WTC11 (cell line): Measurements from ENCODE around the gene PARS2. TPM values are rescaled to one million over a fixed set of nuclear protein-coding genes. Genes with fewer than 3 reads are reported as not detected.

Source experiments
- ATAC-seq: fragments of 200-7000 bp; cut with Tn5 transposase; 2 replicates; pipeline ENCODE4 v1.10.0; 2021; ENCODE audit warnings: mild to moderate bottlenecking, moderate library complexity
- CTCF ChIA-PET: fragments of 300-600 bp; sonication (Branson Sonifier 250); formaldehyde crosslinking; loops from one replicate; lab custom pipeline; 2021; ENCODE audit warnings: antibody characterized with exemption; lab: Charles Lee
- POLR2A ChIA-PET: fragments of 350-600 bp; sonication (Branson Sonifier 250); formaldehyde crosslinking; loops from one replicate; lab custom pipeline; 2021; ENCODE audit warnings: antibody characterized with exemption; lab: Charles Lee
- DNase-seq: peaks from one replicate; pipeline ENCODE4 v3.0.0; 2021; ENCODE audit warnings: low spot score
- H3K27ac Mint-ChIP-seq: 2 replicates; pipeline ENCODE4 v1.8.0; 2021; ENCODE audit warnings: mixed read lengths
- H3K27me3 Mint-ChIP-seq: 2 replicates; pipeline ENCODE4 v1.8.0; 2021; ENCODE audit warnings: low read depth, mild to moderate bottlenecking, moderate library complexity, mixed read lengths
- H3K36me3 Mint-ChIP-seq: 2 replicates; pipeline ENCODE4 v1.8.0; 2021; ENCODE audit warnings: mixed read lengths
- H3K4me1 Mint-ChIP-seq: 2 replicates; pipeline ENCODE4 v1.8.0; 2022; ENCODE audit warnings: mixed read lengths
- H3K4me3 Mint-ChIP-seq: 2 replicates; pipeline ENCODE4 v1.8.0; 2021; ENCODE audit warnings: mild to moderate bottlenecking, moderate library complexity, mixed read lengths
- H3K9me3 Mint-ChIP-seq: 2 replicates; pipeline ENCODE4 v1.8.0; 2021; ENCODE audit warnings: mixed read lengths
- ARID4B ChIP-seq: sonication (generic); formaldehyde crosslinking; IDR thresholded peaks from 2 replicates; pipeline ENCODE4 v1.8.0; 2023; ENCODE audit warnings: missing genetic modification reagents, mild to moderate bottlenecking, borderline replicate concordance
- ATF1 ChIP-seq: sonication (generic); formaldehyde crosslinking; IDR thresholded peaks from 2 replicates; pipeline ENCODE4 v1.8.1; 2023; ENCODE audit warnings: mild to moderate bottlenecking, moderate library complexity, missing genetic modification reagents
- CREB1 ChIP-seq: sonication (generic); formaldehyde crosslinking; IDR thresholded peaks from 2 replicates; pipeline ENCODE4 v1.8.0; 2023; ENCODE audit warnings: mild to moderate bottlenecking, missing genetic modification reagents
- FOXK1 ChIP-seq: sonication (generic); formaldehyde crosslinking; IDR thresholded peaks from 2 replicates; pipeline ENCODE4 v1.8.0; 2022; ENCODE audit warnings: mild to moderate bottlenecking, moderate library complexity, missing genetic modification reagents
- FOXP4 ChIP-seq: sonication (generic); formaldehyde crosslinking; IDR thresholded peaks from 2 replicates; pipeline ENCODE4 v1.8.0; 2022; ENCODE audit warnings: mild to moderate bottlenecking, missing genetic modification reagents
- JAZF1 ChIP-seq: fragments of 250-450 bp; sonication (Bioruptor Pico); IDR thresholded peaks from 2 replicates; pipeline ENCODE4 v1.9.0; 2021; ENCODE audit warnings: moderate library complexity, mild to moderate bottlenecking, inconsistent platforms
- RORB ChIP-seq: fragments of 250-450 bp; sonication (Bioruptor Pico); IDR thresholded peaks from 2 replicates; pipeline ENCODE4 v1.9.0; 2021; ENCODE audit warnings: mild to moderate bottlenecking
- SMAD4 ChIP-seq: sonication (generic); formaldehyde crosslinking; IDR thresholded peaks from 2 replicates; pipeline ENCODE4 v1.8.0; 2022; ENCODE audit warnings: mild to moderate bottlenecking, missing genetic modification reagents
- SP1 ChIP-seq: sonication (generic); formaldehyde crosslinking; conservative IDR thresholded peaks from 2 replicates; pipeline ENCODE4 v1.8.1; 2022; ENCODE audit warnings: missing genetic modification reagents
- ZBTB21 ChIP-seq: sonication (generic); formaldehyde crosslinking; IDR thresholded peaks from 2 replicates; pipeline ENCODE4 v1.8.1; 2023; ENCODE audit warnings: mild to moderate bottlenecking, missing genetic modification reagents, borderline replicate concordance
- ZNF219 ChIP-seq: sonication (generic); formaldehyde crosslinking; IDR thresholded peaks from 2 replicates; pipeline ENCODE4 v1.8.0; 2023; ENCODE audit warnings: missing genetic modification reagents, mild to moderate bottlenecking, borderline replicate concordance
- ZNF263 ChIP-seq: sonication (generic); formaldehyde crosslinking; IDR thresholded peaks from 2 replicates; pipeline ENCODE4 v1.8.1; 2022; ENCODE audit warnings: low read depth, mild to moderate bottlenecking, moderate library complexity, missing genetic modification reagents
- ZNF396 ChIP-seq: fragments of 250-450 bp; sonication (Bioruptor Pico); IDR thresholded peaks from 2 replicates; pipeline ENCODE4 v1.8.0; 2021; ENCODE audit warnings: mild to moderate bottlenecking, moderate library complexity, borderline replicate concordance
- ZSCAN18 ChIP-seq: fragments of 250-450 bp; sonication (Bioruptor Pico); IDR thresholded peaks from 2 replicates; pipeline ENCODE4 v2.1.2; 2022; ENCODE audit warnings: mild to moderate bottlenecking, moderate library complexity
- total RNA-seq: library from RNA; stranded (reverse); gene quantifications from 3 replicates; pipeline ENCODE4 v1.2.3, GENCODE V29; 2021
- TF ChIP-seq, protein P1 (sequence below): fragments of 250-450 bp; sonication (Bioruptor Pico); IDR thresholded peaks from 2 replicates; pipeline ENCODE4 v1.9.0; 2021; ENCODE audit warnings: mild to moderate bottlenecking

PARS2 gene
- total RNA-seq, 1 experiment from 2014 or later = 11.5 TPM

DNA sequence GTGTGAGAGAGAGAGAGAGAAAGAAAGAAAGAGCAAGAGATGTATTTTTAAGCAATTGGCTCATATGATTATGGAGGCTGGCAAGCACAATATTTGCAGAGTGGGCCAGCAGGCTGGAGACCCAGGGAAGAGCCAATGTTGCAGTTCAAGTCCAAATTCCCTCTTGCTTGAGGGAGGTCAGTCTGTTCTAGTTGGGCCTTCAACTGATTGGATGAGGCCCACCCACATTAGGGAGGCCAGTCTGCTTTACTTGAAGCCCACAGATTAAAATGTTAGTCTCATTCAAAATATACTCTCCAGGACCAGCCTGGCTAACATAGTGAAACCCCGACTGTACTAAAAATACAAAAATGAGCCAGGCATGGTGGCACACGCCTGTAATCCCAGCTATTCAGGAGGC, 8.6 kb upstream of the PARS2 start (continued):
- TF ChIP-seq FOXP4 (CRISPR knock-in tag) = no peak
- TF ChIP-seq RORB (CRISPR knock-in tag) = no peak
- TF ChIP-seq JAZF1 = no peak
- no peak for TF ChIP-seq ZBTB21 (CRISPR knock-in tag)

GRCh38 chr1:54768093-54768492, 3.8 kb upstream of the PARS2 start:
- ATAC-seq (no peak), DNase-seq (no peak)
- Mint-ChIP-seq H3K36me3 (no peaks in the 10 kb centered on the region), H3K27me3 (no peaks in the 10 kb centered on the region; the same call in 1 of the 2 replicates), H3K27ac (no peak overlapping the region), H3K4me1 (peaks cover 16% of the 10 kb centered on the region), H3K4me3 (no peak overlapping the region), H3K9me3 (no peaks in the 10 kb centered on the region; the same call in 1 of the 2 replicates)
- CTCF ChIA-PET = interaction anchor here (0.6 to 2.0 kb wide), 5 partner anchors 13 to 34 kb away, joined by 3 to 8 read pairs (median 4); no protein-coding TSS in a partner anchor
- TF ChIP-seq ZNF396 (CRISPR knock-in tag) (no peak), ZNF219 (CRISPR knock-in tag) (no peak), ZNF263 (CRISPR knock-in tag) (no peak), FOXK1 (no peak), ARID4B (CRISPR knock-in tag) (no peak), ZSCAN18 (CRISPR knock-in tag) (no peak), ZBTB21 (CRISPR knock-in tag) (no peak), ATF1 (no peak), SMAD4 (no peak)
- TF ChIP-seq, protein P1, sequence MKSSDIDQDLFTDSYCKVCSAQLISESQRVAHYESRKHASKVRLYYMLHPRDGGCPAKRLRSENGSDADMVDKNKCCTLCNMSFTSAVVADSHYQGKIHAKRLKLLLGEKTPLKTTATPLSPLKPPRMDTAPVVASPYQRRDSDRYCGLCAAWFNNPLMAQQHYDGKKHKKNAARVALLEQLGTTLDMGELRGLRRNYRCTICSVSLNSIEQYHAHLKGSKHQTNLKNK (CRISPR knock-in tag) = no peak
- POLR2A ChIA-PET = no interaction called here

DNA sequence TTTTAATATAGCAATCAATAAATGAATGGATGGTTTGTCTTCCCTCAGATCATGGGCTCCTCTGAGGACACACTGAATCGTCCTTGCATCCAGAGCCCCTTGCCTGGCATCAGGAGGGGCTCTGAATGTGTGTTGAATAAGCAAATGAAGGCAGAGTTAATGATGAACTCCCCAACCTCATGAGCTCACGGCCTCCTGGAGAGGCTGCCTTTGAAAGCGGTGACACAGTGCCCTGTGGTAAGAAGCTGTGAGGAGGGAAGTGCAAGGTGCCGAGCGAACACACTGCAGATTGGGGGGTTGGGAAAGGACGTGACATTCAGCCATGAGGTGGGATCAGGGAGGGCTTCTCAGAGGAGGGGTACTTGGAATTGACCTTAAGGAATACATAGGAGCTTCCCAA, 3.2 kb upstream of the PARS2 start:
- ATAC-seq = no peak
- ChIA-PET CTCF (interaction anchor here (1.0 to 2.0 kb wide), 5 partner anchors 16 to 34 kb away, joined by 4 to 8 read pairs (median 5); no protein-coding TSS in a partner anchor), POLR2A (no interaction called here)
- Mint-ChIP-seq H3K9me3 (no peaks in the 10 kb centered on the region), H3K27me3 (no peaks in the 10 kb centered on the region; the same call in 1 of the 2 replicates), H3K36me3 (no peaks in the 10 kb centered on the region), H3K4me3 (no peak overlapping the region), H3K4me1 (peaks cover 19% of the 10 kb centered on the region), H3K27ac (no peak overlapping the region)
- no peak for TF ChIP-seq SP1 (CRISPR knock-in tag)
- no peak for TF ChIP-seq CREB1 (CRISPR knock-in tag)
- no peak for DNase-seq
